HepG2 (cell line): Measurements from ENCODE around the gene PPP4C. TPM values are rescaled to one million over a fixed set of nuclear protein-coding genes. Genes with fewer than 3 reads are reported as not detected.
A peak's percentile ranks its signal among the peaks of the same experiment; 100 is the strongest.

Experiments used
- ASH2L ChIP-seq: fragments of 300-600, 200-600 bp; sonication (generic); IDR thresholded peaks from 2 replicates; pipeline ENCODE4 v1.7.0; 2017; ENCODE audit warnings: low read depth, mild to moderate bottlenecking, moderate library complexity, mixed read lengths, low read length; ENCODE audit not compliant: insufficient read length
- CBX1 ChIP-seq: IDR thresholded peaks from one replicate; pipeline ENCODE4 v1.6.1; 2016; ENCODE audit warnings: antibody characterized with exemption, low read depth
- CCAR2 ChIP-seq: fragments of 200-400 bp; formaldehyde crosslinking; optimal IDR thresholded peaks from 2 replicates; pipeline ENCODE3; 2018; ENCODE audit warnings: low read depth, mild to moderate bottlenecking, low read length, moderate library complexity
- CEBPG ChIP-seq: IDR thresholded peaks from 2 replicates; pipeline ENCODE4 v1.6.1; 2016
- DNMT1 ChIP-seq: sonication (generic); formaldehyde crosslinking; IDR thresholded peaks from 2 replicates; pipeline ENCODE4 v1.5.1; 2020; ENCODE audit warnings: mild to moderate bottlenecking, missing genetic modification reagents
- FOXA3 ChIP-seq: IDR thresholded peaks from 2 replicates; pipeline ENCODE4 v1.6.1; 2016; ENCODE audit warnings: missing genetic modification reagents, missing compliant biosample characterization
- HOXD1 ChIP-seq: sonication (generic); formaldehyde crosslinking; IDR thresholded peaks from 2 replicates; pipeline ENCODE4 v1.5.0; 2020; ENCODE audit warnings: missing genetic modification reagents
- TEAD2 ChIP-seq: sonication (generic); formaldehyde crosslinking; IDR thresholded peaks from 2 replicates; pipeline ENCODE4 v1.9.0; 2021; ENCODE audit warnings: missing genetic modification reagents
- ZFP91 ChIP-seq: sonication (generic); formaldehyde crosslinking; IDR thresholded peaks from 2 replicates; pipeline ENCODE4 v1.9.0; 2022; ENCODE audit warnings: missing genetic modification reagents, mild to moderate bottlenecking, borderline replicate concordance
- ZNF251 ChIP-seq: sonication (generic); formaldehyde crosslinking; IDR thresholded peaks from 2 replicates; pipeline ENCODE4 v1.9.0; 2021; ENCODE audit warnings: mild to moderate bottlenecking, missing genetic modification reagents
- ZNF34 ChIP-seq: sonication (generic); formaldehyde crosslinking; IDR thresholded peaks from 2 replicates; pipeline ENCODE4 v1.4.0; 2020; ENCODE audit warnings: mild to moderate bottlenecking, missing genetic modification reagents, borderline replicate concordance
- ZNF362 ChIP-seq: sonication (generic); formaldehyde crosslinking; IDR thresholded peaks from 2 replicates; pipeline ENCODE4 v1.4.0; 2020; ENCODE audit warnings: missing genetic modification reagents, mild to moderate bottlenecking, borderline replicate concordance
- ZNF446 ChIP-seq: sonication (generic); formaldehyde crosslinking; IDR thresholded peaks from 2 replicates; pipeline ENCODE4 v1.5.0; 2020; ENCODE audit warnings: mild to moderate bottlenecking, missing genetic modification reagents
- ZNF619 ChIP-seq: sonication (generic); formaldehyde crosslinking; IDR thresholded peaks from 2 replicates; pipeline ENCODE4 v1.4.0; 2020; ENCODE audit warnings: mild to moderate bottlenecking, missing genetic modification reagents
- ZNF790 ChIP-seq: sonication (generic); formaldehyde crosslinking; IDR thresholded peaks from 2 replicates; pipeline ENCODE4 v1.8.0; 2022; ENCODE audit warnings: missing genetic modification reagents, mild to moderate bottlenecking, borderline replicate concordance
- ZSCAN21 ChIP-seq: sonication (generic); formaldehyde crosslinking; IDR thresholded peaks from 2 replicates; pipeline ENCODE4 v1.8.0; 2022; ENCODE audit warnings: mild to moderate bottlenecking, missing genetic modification reagents, moderate library complexity, borderline replicate concordance
- polyA plus RNA-seq, 8 experiments: library from polyadenylated mRNA; depleted of rRNA in 3 of 8; stranded (reverse) in 7 of 8; unstranded in 1 of 8; fragments of >200 nt; fragmentation: Illumina TruSeq in 4 of 8; extraction: Trizol in 4 of 8; gene quantifications; 2 replicates each; pipeline versions ENCODE4 v1.2.1 to v1.2.3, GENCODE V29; 2011 to 2016; ENCODE audit warnings: low read depth in 4 of 8, missing spikeins in 1 of 8, mixed read lengths in 1 of 8; ENCODE audit not compliant: insufficient read depth in 1 of 8
- total RNA-seq, 5 experiments: library from RNA; depleted of rRNA; stranded (reverse); fragments of >200 nt; fragmentation: Illumina TruSeq; extraction: Trizol; gene quantifications; 2 replicates each; pipeline ENCODE4 v1.2.3, GENCODE V29; 2016; ENCODE audit warnings: low read depth in 1 of 5
- TF ChIP-seq, protein P1 (sequence below), 2 experiments: fragments of 450-650 bp in 1 of 2; sonication (generic) in 1 of 2; formaldehyde crosslinking in 1 of 2; IDR thresholded peaks; 2 replicates each; pipeline versions ENCODE4 v1.6.1 to v1.8.0; 2016 to 2022; ENCODE audit warnings: antibody characterized with exemption in 1 of 2, mild to moderate bottlenecking in 1 of 2, missing genetic modification reagents in 1 of 2

Gene PPP4C
- total and polyA plus RNA-seq, 2 of the 13 experiments (the other 11 are each of a cell fraction or from before 2014, with no cell fraction given), result 176 to 220 TPM

DNA sequence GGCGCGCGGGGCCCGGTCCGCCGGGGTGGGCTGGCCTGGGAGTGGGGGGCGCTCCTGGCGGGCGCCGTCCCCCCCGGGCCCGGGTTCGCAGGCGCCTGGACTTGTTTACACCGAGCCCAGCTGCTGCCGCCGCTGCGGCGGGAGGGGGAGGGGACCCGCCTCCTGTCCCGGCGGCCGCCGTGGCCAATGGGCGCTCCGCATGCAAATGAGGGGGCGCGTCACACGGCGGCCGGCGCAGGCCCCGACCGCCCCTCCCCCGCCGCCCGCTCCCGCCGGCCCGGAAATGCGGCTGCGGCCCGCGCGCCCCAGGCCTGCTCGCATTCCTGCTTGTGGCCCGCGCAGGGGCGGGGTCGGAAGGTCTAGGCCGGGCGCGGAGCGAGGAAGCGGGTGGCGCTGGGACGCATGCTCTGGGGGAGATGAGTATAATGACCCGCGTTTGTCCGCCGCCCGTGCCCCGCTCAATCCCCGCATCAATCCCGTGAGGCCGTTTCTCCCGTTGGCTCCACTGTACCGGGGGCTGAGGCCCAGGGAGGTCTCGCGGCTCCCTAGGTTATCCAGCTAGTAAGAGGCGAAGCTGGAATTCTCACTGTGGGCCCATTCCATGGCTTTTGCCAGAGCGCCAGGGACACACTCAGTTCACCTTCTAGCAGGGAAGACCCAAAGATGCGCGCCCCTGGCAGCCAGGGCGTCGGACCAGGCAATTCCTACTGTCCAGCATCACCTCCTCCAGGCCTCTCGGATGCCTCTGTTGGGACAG is 20.5 kb downstream of the PPP4C start, which contains the start of gene YPEL3 (continued):
- TF ChIP-seq, protein P1, sequence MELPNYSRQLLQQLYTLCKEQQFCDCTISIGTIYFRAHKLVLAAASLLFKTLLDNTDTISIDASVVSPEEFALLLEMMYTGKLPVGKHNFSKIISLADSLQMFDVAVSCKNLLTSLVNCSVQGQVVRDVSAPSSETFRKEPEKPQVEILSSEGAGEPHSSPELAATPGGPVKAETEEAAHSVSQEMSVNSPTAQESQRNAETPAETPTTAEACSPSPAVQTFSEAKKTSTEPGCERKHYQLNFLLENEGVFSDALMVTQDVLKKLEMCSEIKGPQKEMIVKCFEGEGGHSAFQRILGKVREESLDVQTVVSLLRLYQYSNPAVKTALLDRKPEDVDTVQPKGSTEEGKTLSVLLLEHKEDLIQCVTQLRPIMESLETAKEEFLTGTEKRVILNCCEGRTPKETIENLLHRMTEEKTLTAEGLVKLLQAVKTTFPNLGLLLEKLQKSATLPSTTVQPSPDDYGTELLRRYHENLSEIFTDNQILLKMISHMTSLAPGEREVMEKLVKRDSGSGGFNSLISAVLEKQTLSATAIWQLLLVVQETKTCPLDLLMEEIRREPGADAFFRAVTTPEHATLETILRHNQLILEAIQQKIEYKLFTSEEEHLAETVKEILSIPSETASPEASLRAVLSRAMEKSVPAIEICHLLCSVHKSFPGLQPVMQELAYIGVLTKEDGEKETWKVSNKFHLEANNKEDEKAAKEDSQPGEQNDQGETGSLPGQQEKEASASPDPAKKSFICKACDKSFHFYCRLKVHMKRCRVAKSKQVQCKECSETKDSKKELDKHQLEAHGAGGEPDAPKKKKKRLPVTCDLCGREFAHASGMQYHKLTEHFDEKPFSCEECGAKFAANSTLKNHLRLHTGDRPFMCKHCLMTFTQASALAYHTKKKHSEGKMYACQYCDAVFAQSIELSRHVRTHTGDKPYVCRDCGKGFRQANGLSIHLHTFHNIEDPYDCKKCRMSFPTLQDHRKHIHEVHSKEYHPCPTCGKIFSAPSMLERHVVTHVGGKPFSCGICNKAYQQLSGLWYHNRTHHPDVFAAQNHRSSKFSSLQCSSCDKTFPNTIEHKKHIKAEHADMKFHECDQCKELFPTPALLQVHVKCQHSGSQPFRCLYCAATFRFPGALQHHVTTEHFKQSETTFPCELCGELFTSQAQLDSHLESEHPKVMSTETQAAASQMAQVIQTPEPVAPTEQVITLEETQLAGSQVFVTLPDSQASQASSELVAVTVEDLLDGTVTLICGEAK (IDR thresholded peaks at IDR 0.05), result no peak
- TF ChIP-seq, protein P1 (CRISPR knock-in tag; IDR thresholded peaks at IDR 0.05), result peak; percentile 83
- TF ChIP-seq ASH2L (peak; percentile 45), CCAR2 (no peak), CEBPG (no peak), FOXA3 (CRISPR knock-in tag) (peak; percentile 62), ZNF446 (CRISPR knock-in tag) (peak; percentile 75; the same call in 1 of the 2 replicates), ZFP91 (CRISPR knock-in tag) (peak; percentile 36; the same call in 1 of the 2 replicates), ZNF619 (CRISPR knock-in tag) (peak; percentile 20; the same call in 1 of the 2 replicates), ZNF362 (CRISPR knock-in tag) (peak; percentile 47; the same call in 1 of the 2 replicates), TEAD2 (CRISPR knock-in tag) (no peak), ZNF251 (no peak), DNMT1 (CRISPR knock-in tag) (peak; percentile 89), ZSCAN21 (CRISPR knock-in tag) (no peak; the same call in 1 of the 2 replicates), HOXD1 (CRISPR knock-in tag) (peak; percentile 54; the same call in 1 of the 2 replicates), CBX1 (peak; percentile 48), ZNF34 (CRISPR knock-in tag) (no peak), ZNF790 (CRISPR knock-in tag) (no peak)
